NCI-H526 treated with DMSO at 0.1 percent for 48 hours (cell line): ENCODE results near the gene IRS1.

ENCODE experiments used
- DNase-seq: peaks from one replicate; lab custom pipeline; 2025; lab: John Stamatoyannopoulos, UW

IRS1 gene

DNA sequence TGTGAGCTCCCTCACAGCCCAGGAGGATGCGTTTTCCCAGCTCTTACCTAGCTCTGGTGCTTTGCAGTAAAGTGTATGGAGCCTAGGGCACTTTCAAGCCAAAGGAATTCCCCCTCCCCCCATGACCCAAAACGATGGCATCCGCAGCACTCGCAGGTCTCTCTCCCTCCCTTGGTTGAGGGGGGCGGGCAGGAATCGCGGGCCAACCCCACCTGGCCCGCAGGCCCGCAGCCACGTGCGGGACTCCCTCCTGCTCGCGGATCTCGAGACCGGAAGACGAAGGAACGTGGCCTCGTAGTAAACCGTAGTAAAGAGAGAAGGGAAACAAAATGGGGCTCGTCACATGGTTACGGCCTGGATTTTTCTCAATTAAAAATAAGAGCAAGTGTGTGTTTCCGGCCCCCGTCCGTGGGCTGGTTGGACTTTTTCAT, 8.5 kb downstream of the IRS1 start:
- peak; percentile 60 for DNase-seq

DNA sequence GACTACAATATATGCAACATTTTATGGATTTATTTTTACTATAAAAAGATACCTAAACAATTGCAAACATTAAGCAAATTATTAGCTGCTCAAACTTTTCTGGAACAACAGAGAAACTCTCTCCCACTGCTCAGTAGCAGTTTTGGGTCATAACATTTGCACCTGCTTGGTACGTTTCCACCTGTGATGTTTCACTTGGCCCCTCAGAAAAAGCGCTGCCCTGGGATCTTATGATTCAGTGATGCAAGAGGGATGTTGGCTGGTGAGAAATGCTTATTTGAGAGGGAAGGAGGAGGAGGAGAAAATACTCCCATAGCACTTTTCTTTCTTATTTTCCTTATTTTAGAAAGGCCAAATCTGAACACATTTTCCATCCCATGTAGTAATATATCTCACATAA, 9.2 kb downstream of the IRS1 start:
- DNase-seq: no peak

GRCh38 chr2:226790011-226790410, 9.6 kb downstream of the IRS1 start:
- no peak for DNase-seq

- DNase-seq: no peak
Measured at GRCh38 chr2:226788881-226789490, 10.6 kb downstream of the IRS1 start.

- DNase-seq: no peak
Measured at GRCh38 chr2:226788064-226788463, 11.6 kb downstream of the IRS1 start.

DNA sequence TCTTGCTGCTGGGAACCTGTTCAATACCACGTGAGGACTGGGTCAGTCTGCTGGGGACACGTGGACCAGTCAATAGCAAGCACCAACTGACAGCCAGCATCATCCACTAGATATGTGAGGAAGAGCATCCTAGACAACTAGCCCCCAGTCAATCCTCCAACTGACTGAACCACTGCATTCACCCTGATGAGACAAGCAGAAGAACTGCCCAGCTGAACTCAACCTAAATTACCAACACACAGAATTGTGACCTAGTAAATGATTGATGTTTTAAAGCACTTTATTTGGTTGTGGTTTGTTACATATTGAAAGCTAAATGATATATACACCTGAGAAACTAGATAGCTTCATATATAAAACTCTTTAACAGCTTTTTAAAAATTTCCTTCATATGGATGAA, 15.7 kb downstream of the IRS1 start:
- DNase-seq: no peak

GRCh38 chr2:226782092-226782713, 17.4 kb downstream of the IRS1 start:
- no peak for DNase-seq

DNA sequence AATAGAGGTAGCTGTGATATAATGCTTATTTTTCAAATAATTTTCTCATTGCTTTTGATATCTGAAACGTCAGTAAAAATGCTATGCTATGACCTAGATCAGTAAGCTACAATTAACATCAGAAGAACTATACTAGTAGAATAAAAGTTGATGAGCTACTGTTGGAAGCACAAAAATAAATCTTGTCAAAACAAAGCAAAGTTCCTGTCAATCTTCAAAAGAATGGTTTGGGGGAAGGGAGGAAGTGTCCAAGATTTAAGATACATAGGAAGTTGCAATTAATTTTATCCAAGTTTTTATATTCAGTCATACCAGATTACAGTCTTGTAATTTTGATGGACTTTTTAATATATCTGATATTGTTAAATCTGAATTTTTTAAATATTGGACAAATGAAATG, 19.2 kb downstream of the IRS1 start:
- DNase-seq: no peak

GRCh38 chr2:226777611-226778010, 22.0 kb downstream of the IRS1 start:
- no peak for DNase-seq

GRCh38 chr2:226776104-226776503, 23.5 kb downstream of the IRS1 start:
- no peak for DNase-seq

GRCh38 chr2:226775032-226775509, 24.5 kb downstream of the IRS1 start:
- DNase-seq: no peak

GRCh38 chr2:226773291-226773690, 26.3 kb downstream of the IRS1 start:
- DNase-seq: no peak

GRCh38 chr2:226772389-226773179, 27.0 kb downstream of the IRS1 start:
- DNase-seq: no peak

DNA sequence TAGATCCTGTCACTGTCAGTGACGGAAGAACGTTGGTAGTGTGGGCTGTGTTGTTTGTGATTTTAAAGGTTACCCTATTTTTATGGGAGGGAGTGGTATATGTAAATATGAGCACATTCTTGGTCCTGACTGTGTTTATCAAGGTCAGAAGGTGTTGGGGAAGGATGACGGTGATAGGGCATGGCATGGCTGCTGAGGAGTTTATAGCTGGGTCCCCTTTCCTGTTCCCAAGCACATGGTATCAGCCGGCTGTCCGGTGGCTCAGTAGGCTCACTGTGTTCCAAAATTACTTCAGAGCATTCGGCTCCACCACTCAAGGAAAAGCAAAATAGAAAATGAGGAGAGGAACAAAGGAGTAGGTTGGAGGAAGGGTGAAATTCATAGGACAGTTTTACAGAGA, 28.6 kb downstream of the IRS1 start:
- no peak for DNase-seq

DNA sequence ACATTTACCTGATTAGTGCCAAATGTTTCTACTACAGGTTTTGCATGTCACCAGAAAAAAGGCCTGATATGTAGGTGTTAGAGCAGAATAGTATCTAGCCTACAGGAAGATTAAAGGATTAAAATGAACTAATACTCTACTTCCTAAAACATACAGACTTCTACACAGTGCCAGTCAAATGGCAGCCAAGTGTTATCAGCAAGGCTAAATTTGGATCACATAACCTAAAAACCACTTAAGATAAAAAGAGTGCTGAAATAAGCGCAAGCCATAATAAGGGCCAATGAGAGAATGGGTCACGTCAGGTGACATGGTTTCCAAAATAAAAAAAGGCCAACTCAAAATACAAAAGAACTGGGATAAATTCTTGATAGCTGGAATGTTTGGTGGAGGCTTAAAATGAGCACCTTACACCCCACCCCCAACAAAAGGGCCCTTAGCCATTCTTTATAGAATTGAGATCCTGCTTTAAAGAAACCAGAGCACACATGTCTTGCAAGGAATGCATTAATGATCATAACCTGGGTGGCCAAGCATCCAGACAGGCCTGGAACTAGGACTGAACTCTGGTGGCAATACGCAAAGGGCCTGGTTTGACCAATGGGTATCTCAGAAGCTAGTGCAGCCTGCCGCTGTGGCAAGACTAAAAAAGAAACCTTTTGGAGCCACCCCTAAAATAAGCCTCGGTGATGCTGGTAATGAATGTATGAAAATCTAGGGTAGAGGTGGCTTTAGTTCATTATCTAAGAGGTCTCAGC, 32.4 kb downstream of the IRS1 start:
- no peak for DNase-seq

DNA sequence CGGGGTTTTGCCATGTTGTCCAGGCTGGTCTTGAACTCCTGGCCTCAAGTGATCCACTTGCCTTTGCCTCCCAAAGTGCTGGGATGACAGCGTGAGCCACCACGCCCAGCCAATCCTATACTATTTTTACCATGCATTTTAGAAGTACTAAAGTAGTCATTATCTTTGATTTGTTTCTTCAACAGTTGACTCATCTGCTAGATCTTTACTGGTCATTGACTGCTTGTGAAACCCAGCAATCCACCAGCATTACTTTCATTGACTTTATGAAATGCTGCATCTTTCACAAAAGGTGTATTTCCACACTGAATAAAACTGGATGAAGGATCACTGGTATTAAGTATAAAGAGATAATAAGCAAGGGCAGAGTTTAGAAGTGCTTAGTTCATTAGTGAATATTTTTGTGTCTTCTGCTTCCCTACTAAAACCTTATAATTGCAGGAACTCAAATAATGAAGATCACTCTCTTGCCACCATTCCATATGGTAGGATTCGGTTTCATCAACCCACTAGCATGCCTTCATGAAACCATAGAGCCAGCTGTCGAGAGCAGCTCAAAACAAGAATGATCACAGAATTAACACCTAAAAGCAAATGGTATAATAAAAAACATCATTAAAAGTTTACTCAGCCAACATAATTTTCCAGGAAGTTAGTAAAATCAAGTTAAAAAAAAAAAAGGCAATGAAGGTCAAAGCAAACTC, 33.1 kb downstream of the IRS1 start:
- no peak for DNase-seq

- DNase-seq: no peak
Measured at GRCh38 chr2:226763320-226763719, 36.3 kb downstream of the IRS1 start.

GRCh38 chr2:226761195-226761583, 38.4 kb downstream of the IRS1 start:
- DNase-seq: no peak

- DNase-seq: no peak
Measured at GRCh38 chr2:226760412-226761194, 39.0 kb downstream of the IRS1 start.

DNA sequence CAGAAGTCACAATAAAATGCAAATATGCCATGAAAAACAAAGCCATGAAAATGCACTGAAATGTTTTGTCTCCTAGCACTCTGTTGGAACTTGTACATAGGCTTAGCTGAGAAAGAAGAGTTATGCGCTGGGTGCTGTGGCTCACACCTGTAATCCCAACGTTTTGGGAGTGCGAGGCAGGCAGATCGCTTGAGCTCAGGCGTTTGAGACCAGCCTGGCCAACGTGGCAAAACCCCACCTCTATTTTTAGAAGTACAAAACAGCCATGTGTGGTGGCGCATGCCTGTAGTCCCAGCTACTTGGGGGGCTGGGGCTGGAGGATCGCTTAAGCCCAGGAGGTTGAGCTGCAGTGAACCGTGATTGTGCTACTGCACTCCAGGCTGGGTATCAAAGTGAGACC, 39.9 kb downstream of the IRS1 start:
- DNase-seq: no peak
